Left cardiac atrium (tissue), 4 donors: Measurements from ENCODE around the gene ZBTB8B. TPM values are rescaled to one million over a fixed set of nuclear protein-coding genes. Genes with fewer than 3 reads are reported as not detected.
"Not testable (repeated sequence)": the region's sequence is repeated elsewhere in the genome, so short reads cannot be mapped to it uniquely, and the experiment has no call there.

ENCODE experiments used
- ATAC-seq, 2 donors: fragments of 200-7000 bp; cut with Tn5 transposase; one replicate each; pipeline ENCODE4 v1.9.1; 2020; ENCODE audit warnings: mild to moderate bottlenecking in 2 of 2, moderate library complexity in 2 of 2
- DNase-seq: peaks from one replicate; pipeline ENCODE4 v3.0.0-alpha.2; 2020
- intact Hi-C, 2 donors: fragments of 100-400 bp; cut with DNase I; formaldehyde crosslinking; loops; one replicate each; pipeline versions ENCODE4 v1.14.1 to v1.15.1; 2022 to 2023
- total RNA-seq, 2 donors: library from RNA; stranded (reverse); fragmentation: NEBNext Ultra II Directional; extraction: Animal tissue kit (Norgen Biotek cat#: 25700); gene quantifications; one replicate each; pipeline ENCODE4 v1.2.1, GENCODE V29; 2021
- donor health status: DM: no; HTN: yes; CAD: no.
- donor health status: DM: no; HTN: yes; CAD: no; lungs with severe emphysema.
- donor health status: DM: yes; HTN: yes; CAD: no.
- donor health status: Dilated cardiomyopathy.

The ZBTB8B gene
- total RNA-seq, 2 donors from 2014 or later = 0.03 TPM; not detected in 1

DNA sequence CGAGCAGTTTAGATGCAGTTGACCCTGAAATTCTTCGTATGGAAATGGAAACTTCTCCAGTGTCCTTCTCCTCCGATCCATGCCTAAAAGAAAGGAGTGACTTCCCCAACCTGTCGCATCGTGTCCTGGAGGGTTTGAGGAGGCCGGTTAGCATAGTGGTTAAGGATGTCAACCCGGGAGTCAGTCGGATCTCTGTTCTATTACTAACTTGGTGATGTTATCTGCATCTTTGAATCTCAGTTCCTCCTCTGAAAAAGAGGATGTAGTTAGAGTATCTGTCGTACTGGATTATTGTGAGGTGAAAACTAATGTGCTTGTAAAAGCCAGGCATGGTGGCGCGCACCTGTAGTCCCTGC lies 684 bp downstream of the ZBTB8B start:
- intact Hi-C loops = no loop called here
- no peak for DNase-seq
- ATAC-seq = no peak

GRCh38 chr1:32466761-32467160 lies 1.9 kb downstream of the ZBTB8B start:
- intact Hi-C loops = no loop called here
- no peak for ATAC-seq
- no peak for DNase-seq

GRCh38 chr1:32468791-32469190 lies 3.9 kb downstream of the ZBTB8B start:
- no peak for DNase-seq
- intact Hi-C loops = no loop called here
- no peak for ATAC-seq

GRCh38 chr1:32470431-32470830 lies 5.6 kb downstream of the ZBTB8B start:
- intact Hi-C loops = no loop called here
- ATAC-seq = no peak
- DNase-seq = no peak

DNA sequence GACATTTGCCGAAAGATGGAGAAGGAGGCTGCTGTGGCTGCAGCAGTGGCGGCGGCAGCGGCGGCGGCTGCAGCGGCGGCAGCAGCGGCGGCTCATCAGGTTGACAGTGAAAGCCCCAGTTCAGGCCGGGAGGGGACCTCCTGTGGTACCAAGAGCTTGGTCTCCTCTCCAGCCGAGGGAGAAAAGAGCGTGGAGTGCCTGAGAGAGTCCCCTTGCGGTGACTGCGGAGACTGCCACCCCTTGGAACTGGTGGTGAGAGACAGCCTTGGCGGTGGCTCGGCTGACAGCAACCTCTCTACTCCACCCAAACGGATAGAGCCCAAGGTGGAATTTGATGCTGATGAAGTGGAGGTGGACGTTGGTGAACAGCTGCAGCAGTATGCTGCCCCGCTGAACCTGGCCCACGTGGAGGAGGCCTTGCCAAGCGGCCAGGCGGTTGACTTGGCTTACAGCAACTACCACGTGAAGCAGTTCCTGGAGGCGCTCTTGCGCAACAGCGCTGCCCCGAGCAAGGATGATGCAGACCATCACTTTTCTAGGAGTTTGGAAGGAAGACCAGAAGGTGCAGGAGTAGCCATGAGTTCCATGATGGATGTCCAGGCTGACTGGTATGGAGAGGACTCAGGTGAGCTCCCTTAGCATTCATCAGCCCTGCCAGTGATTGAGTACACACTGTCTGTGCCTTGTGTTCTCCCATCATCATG lies 6.3 kb downstream of the ZBTB8B start:
- ATAC-seq (peak in 1 of 2 donors; percentile 54), DNase-seq (peak; percentile 28)
- intact Hi-C loops = no loop called here

- intact Hi-C loops = no loop called here
- ATAC-seq (no peak), DNase-seq (no peak)
Measured at GRCh38 chr1:32471695-32472362, 7.0 kb downstream of the ZBTB8B start.

- intact Hi-C loops, DNase-seq, ATAC-seq: not testable (repeated sequence)
Measured at GRCh38 chr1:32472966-32473365, 8.1 kb downstream of the ZBTB8B start.

- intact Hi-C loops = no loop called here
- no peak for ATAC-seq
- DNase-seq = no peak
Measured at GRCh38 chr1:32474954-32475353, 10.1 kb downstream of the ZBTB8B start.

DNA sequence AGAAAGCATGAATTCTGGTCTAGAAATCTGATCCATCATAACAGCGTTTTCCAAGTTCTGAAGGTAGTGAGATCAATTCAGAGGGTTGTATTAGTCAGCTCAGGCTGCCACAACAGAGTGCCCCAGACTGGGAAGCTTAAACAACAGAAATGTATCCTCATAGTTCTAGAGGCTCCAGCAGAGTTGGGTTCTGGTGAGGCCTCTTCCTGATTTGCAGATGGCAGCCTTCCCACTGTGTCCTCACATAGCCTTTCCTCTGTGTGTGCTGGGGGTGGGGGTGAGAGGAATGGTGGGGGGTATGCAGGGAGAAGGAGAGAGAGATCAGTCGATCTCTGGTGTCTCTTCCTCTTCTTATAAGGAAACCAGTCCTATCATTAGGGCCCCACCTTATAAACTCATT lies 15.1 kb downstream of the ZBTB8B start:
- ATAC-seq = no peak
- DNase-seq = no peak
- intact Hi-C loops = no loop called here

DNA sequence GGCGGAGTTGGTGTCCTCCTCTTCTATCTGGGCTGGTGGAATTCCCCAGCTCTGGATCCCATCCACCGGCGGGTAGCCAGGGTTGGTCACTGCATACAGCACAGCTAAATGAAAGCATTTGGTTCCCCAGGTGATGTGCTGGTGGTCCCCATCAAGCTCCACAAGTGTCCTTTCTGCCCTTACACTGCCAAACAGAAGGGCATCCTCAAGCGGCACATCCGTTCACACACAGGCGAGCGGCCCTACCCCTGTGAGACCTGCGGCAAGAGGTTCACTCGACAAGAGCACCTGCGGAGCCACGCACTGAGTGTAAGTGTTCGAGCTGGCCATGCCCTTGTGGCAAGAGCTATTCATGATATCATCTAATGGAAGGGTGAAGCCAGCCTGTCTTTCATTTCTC lies 15.9 kb downstream of the ZBTB8B start:
- ATAC-seq = no peak
- intact Hi-C loops = no loop called here
- no peak for DNase-seq

DNA sequence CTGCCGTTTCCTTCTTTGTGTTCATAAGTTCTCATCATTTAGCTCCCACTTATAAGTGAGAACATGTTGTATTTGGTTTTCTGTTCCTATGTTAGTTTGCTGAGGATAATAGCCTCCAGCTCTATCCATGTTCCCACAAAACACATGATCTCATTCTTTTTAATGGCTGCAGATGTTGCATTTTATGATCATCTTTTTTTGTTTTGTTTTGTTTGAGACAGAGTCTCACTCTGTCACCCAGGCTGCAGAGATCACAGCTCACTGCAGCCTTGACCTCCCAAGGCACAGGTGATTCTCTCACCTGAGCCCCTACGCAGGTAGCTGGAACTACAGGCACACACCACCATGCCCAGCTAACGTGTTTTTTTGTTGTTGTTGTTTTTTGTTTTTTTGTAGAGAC lies 16.9 kb downstream of the ZBTB8B start:
- intact Hi-C loops, DNase-seq, ATAC-seq: not testable (repeated sequence)

DNA sequence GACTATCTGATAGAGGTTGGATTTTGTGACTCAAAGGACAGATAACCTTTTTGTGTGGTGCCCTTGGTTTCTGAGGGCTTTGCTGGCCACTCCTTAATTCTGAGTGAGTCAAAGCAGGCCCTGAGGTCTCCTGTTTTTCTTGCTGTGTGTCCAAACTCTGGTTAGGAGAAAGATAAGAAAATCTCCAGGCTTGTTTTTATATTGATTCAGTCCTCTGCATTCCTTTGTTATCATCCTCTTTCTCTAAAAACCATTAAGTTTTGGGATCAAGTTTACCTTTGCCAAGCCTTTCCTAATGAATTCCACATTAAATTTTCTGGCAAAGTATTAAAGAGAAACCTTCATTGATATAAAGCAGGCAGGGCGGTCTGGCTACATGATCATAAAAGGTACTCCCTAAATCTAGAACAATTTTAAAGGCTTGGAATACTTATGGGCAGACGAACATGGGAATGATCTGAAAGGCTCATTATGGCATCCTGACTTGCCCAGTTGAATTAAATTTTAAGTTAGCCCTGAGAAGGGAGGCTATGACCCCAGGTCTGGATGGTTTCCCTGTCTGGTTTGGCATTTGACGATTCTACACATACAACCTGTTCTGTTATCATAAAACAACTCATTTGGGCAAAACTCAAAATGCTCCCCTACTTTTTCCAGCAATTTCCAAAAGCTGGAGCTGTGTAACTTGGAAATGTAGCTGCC lies 20.8 kb downstream of the ZBTB8B start:
- intact Hi-C loops = no loop called here
- peak in 1 of 2 donors; percentile 88 for ATAC-seq
- no peak for DNase-seq

- ATAC-seq (peak in 1 of 2 donors; percentile 44), DNase-seq (peak; percentile 57)
- intact Hi-C loops = no loop called here
Measured at GRCh38 chr1:32486463-32487113, 21.7 kb downstream of the ZBTB8B start.

- DNase-seq (no peak), ATAC-seq (no peak)
- intact Hi-C loops = no loop called here
Measured at GRCh38 chr1:32487182-32487581, 22.3 kb downstream of the ZBTB8B start.

GRCh38 chr1:32489774-32490454 lies 25.0 kb downstream of the ZBTB8B start:
- DNase-seq = no peak
- no peak for ATAC-seq
- intact Hi-C loops = no loop called here

DNA sequence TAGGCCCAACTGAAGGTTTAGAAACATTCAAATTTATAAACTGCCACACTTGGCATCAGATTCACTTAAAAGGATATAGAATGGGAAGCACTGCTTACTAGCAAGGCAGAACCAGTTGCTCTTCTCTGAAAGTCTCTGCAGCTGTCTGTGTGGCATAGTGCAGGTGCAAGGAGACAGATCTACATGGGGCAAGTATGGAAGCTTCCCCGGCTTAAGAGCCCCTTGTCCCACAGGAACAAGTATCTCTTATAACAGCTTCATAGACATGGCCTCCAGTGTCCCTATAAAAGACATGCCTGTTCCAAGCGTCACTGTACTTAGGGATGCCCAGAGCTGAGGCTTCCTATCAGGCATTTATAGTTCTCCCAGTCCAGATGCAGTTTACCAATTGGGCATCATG lies 26.5 kb downstream of the ZBTB8B start:
- DNase-seq = no peak
- ATAC-seq = no peak
- intact Hi-C loops = no loop called here

- intact Hi-C loops = no loop called here
- no peak for DNase-seq
- ATAC-seq = peak in 1 of 2 donors; percentile 50
Measured at GRCh38 chr1:32494196-32494595, 29.3 kb downstream of the ZBTB8B start.

DNA sequence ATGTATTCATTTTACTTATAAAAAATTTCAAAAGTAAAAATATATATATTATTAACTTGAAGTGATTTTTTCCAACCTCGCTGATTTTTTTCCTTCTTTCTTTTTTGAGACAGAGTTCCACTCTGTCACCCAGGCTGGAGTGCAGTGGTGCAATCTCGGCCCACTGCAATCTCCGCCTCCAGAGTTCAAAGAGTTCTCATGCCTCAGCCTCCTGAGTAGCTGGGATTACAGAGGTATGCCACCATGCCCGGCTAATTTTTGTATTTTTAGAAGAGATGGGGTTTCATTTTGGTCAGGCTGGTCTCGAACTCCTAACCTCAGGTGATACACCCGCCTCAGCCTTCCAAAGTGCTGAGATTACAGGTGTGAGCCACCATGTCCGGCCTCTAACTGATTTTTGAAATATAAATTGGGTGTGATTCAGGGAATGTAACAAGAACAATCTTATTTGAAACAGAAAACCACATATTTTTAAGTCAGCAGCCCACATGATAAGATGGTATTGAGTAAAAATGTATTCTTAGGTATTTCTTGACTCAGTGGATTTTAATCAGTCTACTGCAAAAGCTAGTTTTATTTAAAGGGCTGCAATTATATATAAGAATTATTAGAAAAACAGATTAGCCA lies 30.0 kb downstream of the ZBTB8B start:
- intact Hi-C loops = no loop called here
- DNase-seq = no peak
- no peak for ATAC-seq

GRCh38 chr1:32496127-32496526 lies 31.3 kb downstream of the ZBTB8B start:
- peak; percentile 36 for DNase-seq
- intact Hi-C loops = no loop called here
- peak in 1 of 2 donors; percentile 38 for ATAC-seq
